Cardiac muscle cell (in vitro differentiated cells and primary cell): Measurements from ENCODE around the gene TMEM247. TPM values are rescaled to one million over a fixed set of nuclear protein-coding genes. Genes with fewer than 3 reads are reported as not detected.
A peak's percentile ranks its signal among the peaks of the same experiment; 100 is the strongest.

Source experiments
- DNase-seq, 2 donors: peaks; one replicate each; pipeline versions ENCODE4 v3.0.0 to v3.0.0-alpha.2; 2010 to 2017; ENCODE audit warnings: low read depth in 1 of 2, low spot score in 1 of 2
- H3K27ac ChIP-seq: fragments of 200-600 bp; sonication (generic); 2 replicates; pipeline ENCODE4 v1.5.1; 2016
- H3K27me3 ChIP-seq: fragments of 200-600 bp; sonication (generic); 2 replicates; pipeline ENCODE4 v1.6.0; 2016; ENCODE audit warnings: control low read depth
- H3K36me3 ChIP-seq: fragments of 200-600 bp; sonication (generic); 2 replicates; pipeline ENCODE4 v1.5.1; 2016; ENCODE audit warnings: control low read depth
- H3K4me1 ChIP-seq: fragments of 200-600 bp; sonication (generic); 2 replicates; pipeline ENCODE4 v1.8.1; 2017; ENCODE audit warnings: low read depth, mild to moderate bottlenecking, mixed run types
- H3K4me3 ChIP-seq: fragments of 200-600 bp; sonication (generic); 2 replicates; pipeline ENCODE4 v1.5.1; 2016; ENCODE audit warnings: mild to moderate bottlenecking
- H3K9me3 ChIP-seq: fragments of 200-600 bp; sonication (generic); 2 replicates; pipeline ENCODE4 v1.5.1; 2017; ENCODE audit warnings: low read depth, mild to moderate bottlenecking, control low read depth
- polyA plus RNA-seq: library from polyadenylated mRNA; unstranded; fragments of >200 nt; fragmentation: Nextera tagmentation; extraction: Ambion mirVana; gene quantifications from 2 replicates; pipeline ENCODE4 v1.2.1, GENCODE V29; 2016
- total RNA-seq: library from RNA; depleted of rRNA; stranded (reverse); fragments of >200 nt; gene quantifications from 2 replicates; pipeline ENCODE4 v1.2.3, GENCODE V29; 2016
- TF ChIP-seq, protein P1 (sequence below): IDR thresholded peaks from 2 replicates; pipeline ENCODE4 v1.5.1; 2012; ENCODE audit warnings: low read depth, mild to moderate bottlenecking, low read length

The TMEM247 gene
- total and polyA plus RNA-seq, 2 experiments from 2014 or later, result not detected

DNA sequence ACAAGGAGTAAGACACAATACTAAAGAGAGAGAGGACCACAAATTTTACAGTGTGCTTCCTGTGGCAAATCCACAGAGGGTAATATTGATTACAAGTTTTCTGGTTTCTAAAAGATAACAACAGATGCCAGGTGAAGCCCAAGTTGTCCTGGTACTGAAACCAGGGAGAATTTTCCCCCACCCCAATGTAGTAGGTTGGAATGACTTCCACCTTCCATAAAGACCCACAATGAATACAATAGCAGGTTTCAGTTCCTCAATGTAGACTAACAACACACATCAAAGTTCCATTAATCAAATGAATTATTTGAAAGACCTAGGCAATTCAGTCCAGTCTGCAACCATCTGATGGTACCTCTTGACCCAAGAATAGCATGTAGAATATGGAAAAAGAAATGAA, 44.0 kb upstream of the TMEM247 start:
- Histone ChIP-seq H3K4me1 (no peaks in the 10 kb centered on the region), H3K4me3 (no peak overlapping the region), H3K27me3 (no peaks in the 10 kb centered on the region), H3K27ac (no peak overlapping the region), H3K9me3 (no peaks in the 10 kb centered on the region), H3K36me3 (no peaks in the 10 kb centered on the region)
- no peak for DNase-seq
- TF ChIP-seq, protein P1, sequence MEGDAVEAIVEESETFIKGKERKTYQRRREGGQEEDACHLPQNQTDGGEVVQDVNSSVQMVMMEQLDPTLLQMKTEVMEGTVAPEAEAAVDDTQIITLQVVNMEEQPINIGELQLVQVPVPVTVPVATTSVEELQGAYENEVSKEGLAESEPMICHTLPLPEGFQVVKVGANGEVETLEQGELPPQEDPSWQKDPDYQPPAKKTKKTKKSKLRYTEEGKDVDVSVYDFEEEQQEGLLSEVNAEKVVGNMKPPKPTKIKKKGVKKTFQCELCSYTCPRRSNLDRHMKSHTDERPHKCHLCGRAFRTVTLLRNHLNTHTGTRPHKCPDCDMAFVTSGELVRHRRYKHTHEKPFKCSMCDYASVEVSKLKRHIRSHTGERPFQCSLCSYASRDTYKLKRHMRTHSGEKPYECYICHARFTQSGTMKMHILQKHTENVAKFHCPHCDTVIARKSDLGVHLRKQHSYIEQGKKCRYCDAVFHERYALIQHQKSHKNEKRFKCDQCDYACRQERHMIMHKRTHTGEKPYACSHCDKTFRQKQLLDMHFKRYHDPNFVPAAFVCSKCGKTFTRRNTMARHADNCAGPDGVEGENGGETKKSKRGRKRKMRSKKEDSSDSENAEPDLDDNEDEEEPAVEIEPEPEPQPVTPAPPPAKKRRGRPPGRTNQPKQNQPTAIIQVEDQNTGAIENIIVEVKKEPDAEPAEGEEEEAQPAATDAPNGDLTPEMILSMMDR, result no peak

DNA sequence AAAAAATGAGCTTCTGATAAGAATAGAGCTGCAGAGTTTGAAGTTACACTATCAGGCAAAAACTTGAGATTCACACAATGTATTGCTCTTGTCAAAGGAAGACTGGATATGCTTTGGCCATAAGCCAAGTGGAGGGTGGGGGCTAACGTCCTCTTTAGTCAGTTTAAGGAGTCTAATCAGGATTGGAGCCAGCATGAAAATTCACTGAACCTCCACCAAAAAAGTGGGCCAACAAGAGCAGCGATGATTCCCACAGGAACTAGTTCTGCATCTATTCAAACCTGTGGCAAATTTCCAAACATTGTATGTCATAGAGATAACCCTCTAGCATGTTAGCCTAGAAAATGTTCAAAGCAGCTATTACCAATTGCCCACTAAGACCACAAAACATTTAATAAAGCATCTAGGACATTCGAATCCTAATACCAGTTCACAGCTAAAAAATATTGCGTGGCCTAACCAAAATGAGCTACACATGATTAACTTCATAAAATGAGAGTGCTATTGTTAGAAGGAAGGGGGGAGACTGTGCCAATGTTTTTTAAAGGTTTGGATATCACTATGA, 43.5 kb upstream of the TMEM247 start:
- DNase-seq, result peak in 1 of 2 donors; percentile 72
- Histone ChIP-seq H3K4me1 (no peaks in the 10 kb centered on the region), H3K27me3 (no peaks in the 10 kb centered on the region), H3K27ac (no peak overlapping the region), H3K4me3 (no peak overlapping the region), H3K9me3 (no peaks in the 10 kb centered on the region), H3K36me3 (no peaks in the 10 kb centered on the region)
- TF ChIP-seq, protein P1, result no peak

DNA sequence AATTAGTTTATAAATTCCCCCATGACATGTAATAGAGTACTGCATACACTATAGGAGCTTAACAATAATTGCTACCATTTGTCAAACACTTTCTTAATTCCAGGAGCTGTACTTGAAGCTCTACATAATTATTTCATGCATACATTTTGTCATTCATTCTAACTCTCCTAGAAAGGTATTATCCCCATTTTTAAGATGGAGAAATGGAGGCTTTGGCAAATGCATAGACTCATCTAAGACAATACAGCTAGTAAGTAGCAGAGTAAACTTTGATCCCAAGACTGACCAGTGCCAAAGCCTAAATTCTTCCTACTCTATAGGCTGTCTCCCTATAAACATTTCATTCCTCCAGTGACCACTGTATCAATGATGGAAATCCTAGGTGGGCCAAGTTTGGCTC, 42.6 kb upstream of the TMEM247 start:
- no peaks in the 10 kb centered on the region for H3K36me3 ChIP-seq
- H3K4me1 ChIP-seq, result no peaks in the 10 kb centered on the region
- DNase-seq, result no peak
- H3K4me3 ChIP-seq, result no peak overlapping the region
- TF ChIP-seq, protein P1, result no peak
- no peak overlapping the region for H3K27ac ChIP-seq
- no peaks in the 10 kb centered on the region for H3K27me3 ChIP-seq
- no peaks in the 10 kb centered on the region for H3K9me3 ChIP-seq

DNA sequence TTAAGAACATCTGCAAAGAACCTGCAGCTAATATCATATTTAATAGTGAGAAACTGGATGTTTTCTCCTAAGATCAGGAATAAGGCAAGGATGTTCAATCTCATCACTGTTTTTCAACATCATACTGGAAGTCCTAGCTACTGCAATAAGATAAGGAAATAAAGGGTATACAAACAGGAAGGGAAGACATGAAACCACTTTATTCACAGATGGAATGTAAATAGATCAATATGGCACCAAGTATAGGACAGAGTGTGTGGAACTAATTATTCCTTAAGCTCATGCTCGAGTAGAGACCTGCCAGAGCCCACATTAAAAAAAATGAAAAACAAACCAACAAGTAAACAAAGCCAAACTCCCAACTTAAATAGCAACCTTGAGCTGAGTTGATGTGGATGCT, 41.3 kb upstream of the TMEM247 start:
- DNase-seq, result no peak
- no peak overlapping the region for H3K27ac ChIP-seq
- no peaks in the 10 kb centered on the region for H3K4me1 ChIP-seq
- no peaks in the 10 kb centered on the region for H3K27me3 ChIP-seq
- TF ChIP-seq, protein P1, result no peak
- no peaks in the 10 kb centered on the region for H3K36me3 ChIP-seq
- no peak overlapping the region for H3K4me3 ChIP-seq
- H3K9me3 ChIP-seq, result no peaks in the 10 kb centered on the region

DNA sequence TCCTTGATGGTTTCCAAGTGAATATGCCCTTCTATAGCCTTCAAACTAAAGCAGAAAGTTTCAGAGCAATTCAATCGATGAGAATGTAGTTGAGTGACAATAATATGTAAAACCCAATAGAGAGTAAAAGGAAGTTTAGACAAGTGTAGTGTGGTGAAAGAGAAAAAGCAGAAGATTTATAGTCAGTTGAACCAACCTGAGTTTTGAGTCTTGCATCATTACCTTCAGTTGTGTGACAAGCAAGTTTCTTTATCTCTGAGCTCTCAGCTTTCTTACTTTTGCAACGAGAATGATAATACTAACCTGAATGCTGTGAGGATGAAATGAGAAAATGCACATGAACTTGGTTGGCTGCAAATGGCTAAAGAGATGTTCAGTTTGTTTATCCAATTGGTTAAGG, 40.6 kb upstream of the TMEM247 start:
- no peak for DNase-seq
- Histone ChIP-seq H3K9me3 (no peaks in the 10 kb centered on the region), H3K4me3 (no peak overlapping the region), H3K36me3 (no peaks in the 10 kb centered on the region), H3K27me3 (no peaks in the 10 kb centered on the region), H3K4me1 (no peaks in the 10 kb centered on the region), H3K27ac (no peak overlapping the region)
- TF ChIP-seq, protein P1, result no peak

DNA sequence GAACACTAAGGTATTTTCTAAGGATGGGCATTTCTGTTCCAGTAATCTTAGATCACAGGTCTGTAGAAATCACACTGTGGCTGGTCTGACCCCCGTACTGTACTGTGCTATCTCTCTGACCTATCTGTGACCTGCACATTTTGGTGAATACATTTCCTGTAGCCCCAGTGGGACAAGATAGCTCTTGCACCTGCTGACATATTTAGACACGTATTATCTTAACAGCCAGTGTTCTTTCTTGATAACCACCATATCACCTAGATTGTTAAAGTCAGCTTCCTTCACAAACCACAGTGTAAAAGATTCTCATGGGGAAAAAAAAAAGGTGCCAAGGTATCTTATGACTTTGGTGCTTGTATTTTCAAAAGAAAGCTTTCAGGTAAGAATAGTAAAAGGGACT, 39.8 kb upstream of the TMEM247 start:
- no peaks in the 10 kb centered on the region for H3K9me3 ChIP-seq
- H3K4me1 ChIP-seq, result no peaks in the 10 kb centered on the region
- no peaks in the 10 kb centered on the region for H3K27me3 ChIP-seq
- no peaks in the 10 kb centered on the region for H3K36me3 ChIP-seq
- TF ChIP-seq, protein P1, result no peak
- no peak for DNase-seq
- H3K27ac ChIP-seq, result no peak overlapping the region
- H3K4me3 ChIP-seq, result no peak overlapping the region
